ENCODE results near the gene SLC44A5. TPM values are rescaled to one million over a fixed set of nuclear protein-coding genes. Genes with fewer than 3 reads are reported as not detected.
"Not testable (repeated sequence)": the region's sequence is repeated elsewhere in the genome, so short reads cannot be mapped to it uniquely, and the experiment has no call there.

Gene SLC44A5
- total and polyA plus RNA-seq, 2 donors from 2014 or later, result 0.66 to 5.0 TPM

GRCh38 chr1:75394386-75395139 is 216.4 kb downstream of the SLC44A5 start:
- no peak overlapping the region for H3K9ac ChIP-seq (ENCODE audit: low read length in 3 of 3)
- no peak overlapping the region for H3K4me3 ChIP-seq (ENCODE audit: low read length in 3 of 3)
- no peak for DNase-seq
- no peak overlapping the region for H3K27ac ChIP-seq (ENCODE audit: low read depth in 2 of 2, low read length in 2 of 2)
- H3K36me3 ChIP-seq (ENCODE audit: control insufficient read depth in 2 of 3, insufficient read depth in 3 of 3, low read length in 3 of 3), result no peaks in the 10 kb centered on the region
- H3K27me3 ChIP-seq (ENCODE audit: control insufficient read depth, insufficient read depth, low read length), result no peaks in the 10 kb centered on the region
- FAIRE-seq, result no peak
- TF ChIP-seq, protein P1, sequence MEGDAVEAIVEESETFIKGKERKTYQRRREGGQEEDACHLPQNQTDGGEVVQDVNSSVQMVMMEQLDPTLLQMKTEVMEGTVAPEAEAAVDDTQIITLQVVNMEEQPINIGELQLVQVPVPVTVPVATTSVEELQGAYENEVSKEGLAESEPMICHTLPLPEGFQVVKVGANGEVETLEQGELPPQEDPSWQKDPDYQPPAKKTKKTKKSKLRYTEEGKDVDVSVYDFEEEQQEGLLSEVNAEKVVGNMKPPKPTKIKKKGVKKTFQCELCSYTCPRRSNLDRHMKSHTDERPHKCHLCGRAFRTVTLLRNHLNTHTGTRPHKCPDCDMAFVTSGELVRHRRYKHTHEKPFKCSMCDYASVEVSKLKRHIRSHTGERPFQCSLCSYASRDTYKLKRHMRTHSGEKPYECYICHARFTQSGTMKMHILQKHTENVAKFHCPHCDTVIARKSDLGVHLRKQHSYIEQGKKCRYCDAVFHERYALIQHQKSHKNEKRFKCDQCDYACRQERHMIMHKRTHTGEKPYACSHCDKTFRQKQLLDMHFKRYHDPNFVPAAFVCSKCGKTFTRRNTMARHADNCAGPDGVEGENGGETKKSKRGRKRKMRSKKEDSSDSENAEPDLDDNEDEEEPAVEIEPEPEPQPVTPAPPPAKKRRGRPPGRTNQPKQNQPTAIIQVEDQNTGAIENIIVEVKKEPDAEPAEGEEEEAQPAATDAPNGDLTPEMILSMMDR (IDR thresholded peaks at IDR 0.05; ENCODE audit: borderline replicate concordance, extremely low read depth, insufficient read depth), result no peak
- intact Hi-C loops (cut with DNase I), result no loop called here
- no peaks in the 10 kb centered on the region for H3K4me1 ChIP-seq (ENCODE audit: control insufficient read depth in 2 of 3, insufficient read depth in 2 of 3, low read depth in 1 of 3, low read length in 3 of 3)
- H3K9me3 ChIP-seq (ENCODE audit: control insufficient read depth in 2 of 3, insufficient read depth in 1 of 3, low read length in 3 of 3), result peaks cover 0 to 6% (median 0%) of the 10 kb centered on the region in 3 donors

DNA sequence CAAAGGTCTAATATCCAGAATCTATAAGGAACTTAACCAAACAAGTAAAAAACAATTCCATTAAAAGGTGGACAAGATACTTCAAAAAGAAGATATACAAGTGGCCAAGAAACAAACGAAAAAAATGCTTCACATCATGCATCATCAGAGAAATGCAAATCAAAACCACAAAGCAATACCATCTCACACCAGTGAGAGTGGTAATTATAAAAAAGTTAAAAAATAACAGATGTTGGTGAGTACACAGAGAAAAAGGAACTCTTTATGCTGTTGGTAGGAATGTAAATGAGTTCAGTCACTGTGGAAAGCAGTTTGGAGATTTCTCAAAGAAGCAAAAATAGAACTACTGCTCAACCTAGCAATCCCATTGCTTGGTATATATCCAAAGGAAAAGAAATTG is 218.6 kb downstream of the SLC44A5 start:
- Histone ChIP-seq H3K4me3 (ENCODE audit: low read length in 3 of 3) (no peak overlapping the region), H3K9me3 (ENCODE audit: control insufficient read depth in 2 of 3, insufficient read depth in 1 of 3, low read length in 3 of 3) (peaks cover 0 to 13% (median 0%) of the 10 kb centered on the region in 3 donors), H3K27ac (ENCODE audit: low read depth in 2 of 2, low read length in 2 of 2) (no peak overlapping the region), H3K9ac (ENCODE audit: low read length in 3 of 3) (no peak overlapping the region), H3K36me3 (ENCODE audit: control insufficient read depth in 2 of 3, insufficient read depth in 3 of 3, low read length in 3 of 3) (no peaks in the 10 kb centered on the region), H3K27me3 (ENCODE audit: control insufficient read depth, insufficient read depth, low read length) (no peaks in the 10 kb centered on the region), H3K4me1 (ENCODE audit: control insufficient read depth in 2 of 3, insufficient read depth in 2 of 3, low read depth in 1 of 3, low read length in 3 of 3) (no peaks in the 10 kb centered on the region)
- DNase-seq (no peak), FAIRE-seq (no peak)
- TF ChIP-seq, protein P1 (IDR thresholded peaks at IDR 0.05; ENCODE audit: borderline replicate concordance, extremely low read depth, insufficient read depth), result no peak
- intact Hi-C loops (cut with DNase I), result no loop called here

GRCh38 chr1:75375476-75376447 is 235.2 kb downstream of the SLC44A5 start:
- H3K4me1 ChIP-seq (ENCODE audit: control insufficient read depth in 2 of 3, insufficient read depth in 2 of 3, low read depth in 1 of 3, low read length in 3 of 3); H3K27ac ChIP-seq (ENCODE audit: low read depth in 2 of 2, low read length in 2 of 2); H3K36me3 ChIP-seq (ENCODE audit: control insufficient read depth in 2 of 3, insufficient read depth in 3 of 3, low read length in 3 of 3); H3K9ac ChIP-seq (ENCODE audit: low read length in 3 of 3); H3K9me3 ChIP-seq (ENCODE audit: control insufficient read depth in 2 of 3, insufficient read depth in 1 of 3, low read length in 3 of 3); FAIRE-seq; DNase-seq; intact Hi-C loops (cut with DNase I); H3K27me3 ChIP-seq (ENCODE audit: control insufficient read depth, insufficient read depth, low read length): not testable (repeated sequence)
- H3K4me3 ChIP-seq (ENCODE audit: low read length in 3 of 3), result peak overlapping the region in 1 of 3 donors; percentile 17

Measured in kidney (tissue), 14 donors.